Stomach smooth muscle (tissue), 2 donors: ENCODE measurements around the gene FREM2.

ENCODE experiments used
- H3K27ac ChIP-seq: one replicate; pipeline ENCODE4 v1.7.0; 2013; ENCODE audit warnings: mild to moderate bottlenecking, low read length, inconsistent platforms
- H3K27me3 ChIP-seq, 2 donors: one replicate each; pipeline ENCODE4 v1.7.0; 2013; ENCODE audit warnings: low read length in 2 of 2; ENCODE audit not compliant: insufficient read depth in 2 of 2, control insufficient read depth in 1 of 2
- H3K36me3 ChIP-seq, 2 donors: one replicate each; pipeline ENCODE4 v1.7.0; 2013; ENCODE audit warnings: low read length in 2 of 2; ENCODE audit not compliant: control insufficient read depth in 2 of 2, insufficient read depth in 2 of 2
- H3K4me1 ChIP-seq: one replicate; pipeline ENCODE4 v1.7.0; 2013; ENCODE audit warnings: low read length; ENCODE audit not compliant: control insufficient read depth, insufficient read depth
- H3K4me3 ChIP-seq, 2 donors: one replicate each; pipeline ENCODE4 v1.7.0; 2013; ENCODE audit warnings: low read length in 2 of 2
- H3K9ac ChIP-seq, 2 donors: one replicate each; pipeline ENCODE4 v1.7.0; 2013; ENCODE audit warnings: low read length in 2 of 2, mild to moderate bottlenecking in 1 of 2
- H3K9me3 ChIP-seq, 2 donors: one replicate each; pipeline ENCODE4 v1.7.0; 2013; ENCODE audit warnings: low read length in 2 of 2; ENCODE audit not compliant: control insufficient read depth in 2 of 2
- donor health status: healthy.
- donor health status: Pancreatic carcinoma.

Gene FREM2

GRCh38 chr13:38895075-38895474, 208.2 kb downstream of the FREM2 start:
- H3K9me3 ChIP-seq: peaks cover 0 to 2% of the 10 kb centered on the region in 2 donors
- H3K36me3 ChIP-seq: no peaks in the 10 kb centered on the region
- no peak overlapping the region for H3K27ac ChIP-seq
- no peak overlapping the region for H3K9ac ChIP-seq
- peaks cover 5% of the 10 kb centered on the region for H3K4me1 ChIP-seq
- H3K27me3 ChIP-seq: no peaks in the 10 kb centered on the region
- H3K4me3 ChIP-seq: no peak overlapping the region

- H3K4me3 ChIP-seq: no peak overlapping the region
- H3K9ac ChIP-seq: no peak overlapping the region
- no peaks in the 10 kb centered on the region for H3K36me3 ChIP-seq
- H3K27me3 ChIP-seq: no peaks in the 10 kb centered on the region
- H3K9me3 ChIP-seq: peaks cover 0 to 4% of the 10 kb centered on the region in 2 donors
- no peak overlapping the region for H3K27ac ChIP-seq
- H3K4me1 ChIP-seq: peaks cover 5% of the 10 kb centered on the region
Measured at GRCh38 chr13:38897521-38897920, 210.6 kb downstream of the FREM2 start.

- peaks cover 5% of the 10 kb centered on the region for H3K4me1 ChIP-seq
Measured at GRCh38 chr13:38898481-38898880, 211.6 kb downstream of the FREM2 start.

GRCh38 chr13:38899571-38899970, 212.7 kb downstream of the FREM2 start:
- no peaks in the 10 kb centered on the region for H3K36me3 ChIP-seq
- no peak overlapping the region for H3K9ac ChIP-seq
- H3K27ac ChIP-seq: no peak overlapping the region
- H3K4me1 ChIP-seq: peaks cover 5% of the 10 kb centered on the region
- H3K4me3 ChIP-seq: no peak overlapping the region
- no peaks in the 10 kb centered on the region for H3K27me3 ChIP-seq
- peaks cover 0 to 2% of the 10 kb centered on the region in 2 donors for H3K9me3 ChIP-seq

More at GRCh38 chr13:38898481-38898880, 211.6 kb downstream of the FREM2 start:
- Histone ChIP-seq H3K9ac (no peak overlapping the region), H3K27ac (no peak overlapping the region), H3K9me3 (peaks cover 0 to 2% of the 10 kb centered on the region in 2 donors), H3K27me3 (no peaks in the 10 kb centered on the region), H3K36me3 (no peaks in the 10 kb centered on the region), H3K4me3 (no peak overlapping the region)

DNA sequence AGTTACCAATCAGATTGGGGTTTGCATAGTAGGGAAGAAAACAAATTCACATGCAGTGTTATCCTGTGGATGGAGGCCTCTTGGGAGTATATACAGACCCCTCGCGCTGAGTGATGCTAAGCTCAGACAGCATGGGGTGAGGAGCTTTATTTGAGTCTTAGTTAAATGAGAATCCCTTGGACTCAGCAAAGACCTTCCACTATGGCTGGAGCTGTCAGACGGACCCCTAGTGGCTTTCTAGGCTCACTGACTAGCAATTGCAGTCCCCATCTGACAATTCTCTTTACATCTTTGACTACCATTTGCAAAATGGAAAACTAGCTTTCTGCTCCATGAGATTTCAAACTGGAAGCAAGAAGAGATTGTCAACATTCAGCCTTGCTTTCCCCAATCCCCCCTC, 213.3 kb downstream of the FREM2 start:
- Histone ChIP-seq H3K36me3 (no peaks in the 10 kb centered on the region), H3K27me3 (no peaks in the 10 kb centered on the region), H3K4me3 (no peak overlapping the region), H3K27ac (no peak overlapping the region), H3K9me3 (peaks cover 0 to 2% of the 10 kb centered on the region in 2 donors), H3K9ac (no peak overlapping the region), H3K4me1 (peaks cover 5% of the 10 kb centered on the region)

DNA sequence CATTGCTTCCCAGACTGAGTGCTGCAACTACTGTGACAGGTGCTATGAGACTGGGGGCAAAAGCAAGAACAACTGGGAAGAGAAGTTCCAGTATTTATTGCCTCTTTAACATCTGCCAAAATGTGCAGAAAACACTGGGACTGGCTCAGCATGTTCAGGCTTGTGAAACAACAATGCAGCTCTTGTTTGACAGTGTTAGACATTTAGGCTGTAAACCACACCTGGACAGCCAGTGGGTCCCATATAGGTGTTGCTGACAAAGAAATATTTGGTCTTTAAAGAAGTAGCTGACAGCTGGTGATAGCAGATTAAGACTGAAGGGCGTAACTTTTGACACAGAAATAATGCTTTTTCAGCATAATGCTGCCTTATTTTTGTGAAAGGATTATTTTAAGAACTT, 215.7 kb downstream of the FREM2 start:
- no peaks in the 10 kb centered on the region for H3K36me3 ChIP-seq
- peaks cover 0 to 2% of the 10 kb centered on the region in 2 donors for H3K9me3 ChIP-seq
- H3K4me3 ChIP-seq: no peak overlapping the region
- no peak overlapping the region for H3K9ac ChIP-seq
- H3K27me3 ChIP-seq: no peaks in the 10 kb centered on the region
- H3K27ac ChIP-seq: no peak overlapping the region
- H3K4me1 ChIP-seq: peaks cover 5% of the 10 kb centered on the region

GRCh38 chr13:38905081-38905480, 218.2 kb downstream of the FREM2 start:
- Histone ChIP-seq H3K9me3 (peaks cover 0 to 2% of the 10 kb centered on the region in 2 donors), H3K9ac (no peak overlapping the region), H3K27ac (no peak overlapping the region), H3K36me3 (no peaks in the 10 kb centered on the region), H3K4me1 (no peaks in the 10 kb centered on the region), H3K27me3 (no peaks in the 10 kb centered on the region), H3K4me3 (no peak overlapping the region)

- no peak overlapping the region for H3K9ac ChIP-seq
- no peaks in the 10 kb centered on the region for H3K4me1 ChIP-seq
- H3K9me3 ChIP-seq: peaks cover 0 to 2% of the 10 kb centered on the region in 2 donors
- H3K27ac ChIP-seq: no peak overlapping the region
- H3K36me3 ChIP-seq: no peaks in the 10 kb centered on the region
- H3K4me3 ChIP-seq: no peak overlapping the region
- H3K27me3 ChIP-seq: no peaks in the 10 kb centered on the region
Measured at GRCh38 chr13:38905861-38906260, 219.0 kb downstream of the FREM2 start.

DNA sequence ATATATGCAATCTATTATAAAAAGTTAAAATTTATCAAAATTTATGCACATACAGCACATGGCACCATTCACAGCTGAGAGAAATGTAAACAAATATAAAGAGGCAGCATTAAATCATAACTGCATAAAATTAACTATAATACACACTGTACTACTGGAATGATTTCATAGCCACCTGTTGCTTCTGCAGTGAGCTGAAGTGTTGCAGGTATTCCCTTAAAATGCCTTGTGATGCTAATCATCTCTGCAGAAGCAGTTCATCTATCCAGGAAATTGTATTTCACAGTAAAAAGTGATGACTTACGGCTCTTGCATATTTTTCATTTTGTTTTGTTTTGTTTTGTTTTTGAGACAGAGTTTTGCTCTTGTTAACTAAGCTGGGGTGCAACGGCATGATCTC, 221.7 kb downstream of the FREM2 start:
- Histone ChIP-seq H3K27me3 (no peaks in the 10 kb centered on the region), H3K36me3 (no peaks in the 10 kb centered on the region), H3K4me1 (no peaks in the 10 kb centered on the region), H3K4me3 (no peak overlapping the region), H3K9me3 (no peaks in the 10 kb centered on the region), H3K27ac (no peak overlapping the region), H3K9ac (no peak overlapping the region)

GRCh38 chr13:38914070-38914469, 227.2 kb downstream of the FREM2 start:
- Histone ChIP-seq H3K9ac (no peak overlapping the region), H3K27ac (no peak overlapping the region), H3K4me1 (no peaks in the 10 kb centered on the region), H3K27me3 (no peaks in the 10 kb centered on the region), H3K36me3 (no peaks in the 10 kb centered on the region), H3K4me3 (no peak overlapping the region), H3K9me3 (no peaks in the 10 kb centered on the region)

DNA sequence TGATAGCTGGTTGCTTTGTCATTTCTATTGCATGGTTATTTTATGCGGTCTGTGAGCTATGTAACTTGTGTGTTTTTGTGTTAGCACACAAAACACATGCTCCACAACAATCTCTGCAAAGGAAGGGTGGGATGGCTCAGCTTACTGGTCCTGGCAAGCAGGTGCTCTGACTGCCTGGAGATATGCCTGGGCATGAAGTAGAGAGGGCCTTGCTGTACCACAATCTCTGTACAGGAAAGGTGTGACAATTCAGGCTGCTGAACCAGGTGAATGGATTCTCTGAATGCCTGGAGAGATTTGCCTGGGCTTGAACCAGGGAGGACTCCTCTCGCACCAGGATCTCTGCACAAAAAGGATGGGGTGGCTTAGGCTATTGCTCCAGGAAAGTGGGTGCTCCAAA, 234.2 kb downstream of the FREM2 start:
- Histone ChIP-seq H3K9ac (no peak overlapping the region), H3K36me3 (no peaks in the 10 kb centered on the region), H3K4me3 (no peak overlapping the region), H3K27ac (no peak overlapping the region), H3K27me3 (no peaks in the 10 kb centered on the region), H3K9me3 (no peaks in the 10 kb centered on the region), H3K4me1 (no peaks in the 10 kb centered on the region)
